Skeletal muscle satellite cell (primary cell): Measurements from ENCODE around the gene TBCCD1.
"Not testable (repeated sequence)": the region's sequence is repeated elsewhere in the genome, so short reads cannot be mapped to it uniquely, and the experiment has no call there.

Source experiments
- H3K27me3 ChIP-seq: 2 replicates; pipeline ENCODE4 v1.7.0; 2013; ENCODE audit warnings: low read length; ENCODE audit not compliant: control insufficient read depth, insufficient read depth
- H3K36me3 ChIP-seq: 2 replicates; pipeline ENCODE4 v1.7.0; 2013; ENCODE audit warnings: mild to moderate bottlenecking, control low read depth, low read length; ENCODE audit not compliant: insufficient read depth
- H3K4me1 ChIP-seq: 2 replicates; pipeline ENCODE4 v1.7.0; 2013; ENCODE audit warnings: low read length; ENCODE audit not compliant: control insufficient read depth, insufficient read depth
- H3K4me2 ChIP-seq: 2 replicates; pipeline ENCODE4 v1.7.0; 2013; ENCODE audit warnings: mild to moderate bottlenecking, low read length
- H3K4me3 ChIP-seq: 2 replicates; pipeline ENCODE4 v1.7.0; 2013; ENCODE audit warnings: low read length
- H3K9ac ChIP-seq: 2 replicates; pipeline ENCODE4 v1.7.0; 2013; ENCODE audit warnings: mild to moderate bottlenecking, low read depth, low read length, moderate library complexity
- H3K9me3 ChIP-seq: replicated peaks from 2 replicates; pipeline ENCODE4 v1.7.0; 2013; ENCODE audit warnings: mild to moderate bottlenecking, control low read depth, low read length

TBCCD1 gene

GRCh38 chr3:186512570-186513302 is 54.4 kb downstream of the TBCCD1 start:
- no peak overlapping the region for H3K9ac ChIP-seq
- no peak overlapping the region for H3K4me2 ChIP-seq
- peaks cover 55% of the 10 kb centered on the region for H3K27me3 ChIP-seq
- no peak overlapping the region for H3K4me3 ChIP-seq
- no peaks in the 10 kb centered on the region for H3K4me1 ChIP-seq
- no peaks in the 10 kb centered on the region for H3K36me3 ChIP-seq
- peaks cover 5% of the 10 kb centered on the region for H3K9me3 ChIP-seq

GRCh38 chr3:186511702-186512101 is 55.4 kb downstream of the TBCCD1 start:
- Histone ChIP-seq H3K9ac (no peak overlapping the region), H3K9me3 (peaks cover 2% of the 10 kb centered on the region), H3K4me3 (no peak overlapping the region), H3K36me3 (no peaks in the 10 kb centered on the region), H3K27me3 (peaks cover 55% of the 10 kb centered on the region), H3K4me2 (no peak overlapping the region), H3K4me1 (no peaks in the 10 kb centered on the region)

- H3K9ac ChIP-seq, result no peak overlapping the region
- H3K4me2 ChIP-seq, result no peak overlapping the region
- H3K36me3 ChIP-seq, result no peaks in the 10 kb centered on the region
- H3K9me3 ChIP-seq, result no peaks in the 10 kb centered on the region
- H3K27me3 ChIP-seq, result peaks cover 58% of the 10 kb centered on the region
- no peaks in the 10 kb centered on the region for H3K4me1 ChIP-seq
- H3K4me3 ChIP-seq, result no peak overlapping the region
Measured at GRCh38 chr3:186511245-186511644, 55.9 kb downstream of the TBCCD1 start.

- Histone ChIP-seq H3K4me1 (no peaks in the 10 kb centered on the region), H3K36me3 (no peaks in the 10 kb centered on the region), H3K9ac (no peak overlapping the region), H3K4me2 (no peak overlapping the region), H3K27me3 (peaks cover 61% of the 10 kb centered on the region), H3K9me3 (no peaks in the 10 kb centered on the region), H3K4me3 (no peak overlapping the region)
Measured at GRCh38 chr3:186510374-186511079, 56.6 kb downstream of the TBCCD1 start.

GRCh38 chr3:186509423-186509822 is 57.7 kb downstream of the TBCCD1 start:
- H3K9ac ChIP-seq, result no peak overlapping the region
- H3K9me3 ChIP-seq, result no peaks in the 10 kb centered on the region
- H3K4me2 ChIP-seq, result no peak overlapping the region
- H3K4me3 ChIP-seq, result no peak overlapping the region
- H3K27me3 ChIP-seq, result peaks cover 50% of the 10 kb centered on the region
- H3K4me1 ChIP-seq, result no peaks in the 10 kb centered on the region
- H3K36me3 ChIP-seq, result no peaks in the 10 kb centered on the region

GRCh38 chr3:186506857-186507256 is 60.3 kb downstream of the TBCCD1 start:
- Histone ChIP-seq H3K4me1 (no peaks in the 10 kb centered on the region), H3K27me3 (peaks cover 52% of the 10 kb centered on the region), H3K4me2 (no peak overlapping the region), H3K9me3 (no peaks in the 10 kb centered on the region), H3K9ac (no peak overlapping the region), H3K36me3 (no peaks in the 10 kb centered on the region), H3K4me3 (no peak overlapping the region)

GRCh38 chr3:186506191-186506739 is 60.9 kb downstream of the TBCCD1 start:
- H3K4me3 ChIP-seq, result no peak overlapping the region
- no peaks in the 10 kb centered on the region for H3K4me1 ChIP-seq
- H3K27me3 ChIP-seq, result peaks cover 48% of the 10 kb centered on the region
- no peaks in the 10 kb centered on the region for H3K9me3 ChIP-seq
- no peak overlapping the region for H3K4me2 ChIP-seq
- no peak overlapping the region for H3K9ac ChIP-seq
- no peaks in the 10 kb centered on the region for H3K36me3 ChIP-seq

- Histone ChIP-seq H3K9ac (no peak overlapping the region), H3K9me3 (no peaks in the 10 kb centered on the region), H3K4me1 (no peaks in the 10 kb centered on the region), H3K4me2 (no peak overlapping the region), H3K27me3 (peaks cover 32% of the 10 kb centered on the region), H3K4me3 (no peak overlapping the region), H3K36me3 (no peaks in the 10 kb centered on the region)
Measured at GRCh38 chr3:186502966-186503712, 64.0 kb downstream of the TBCCD1 start.

- Histone ChIP-seq H3K36me3 (no peaks in the 10 kb centered on the region), H3K4me3 (no peak overlapping the region), H3K4me2 (no peak overlapping the region), H3K9me3 (no peaks in the 10 kb centered on the region), H3K9ac (no peak overlapping the region), H3K4me1 (no peaks in the 10 kb centered on the region), H3K27me3 (peaks cover 32% of the 10 kb centered on the region)
Measured at GRCh38 chr3:186502138-186502948, 64.8 kb downstream of the TBCCD1 start.

- not testable (repeated sequence) for H3K9me3 ChIP-seq, H3K36me3 ChIP-seq, H3K9ac ChIP-seq, H3K4me1 ChIP-seq, H3K4me3 ChIP-seq, H3K4me2 ChIP-seq
- H3K27me3 ChIP-seq, result peaks cover 39% of the 10 kb centered on the region
Measured at GRCh38 chr3:186499949-186500348, 67.2 kb downstream of the TBCCD1 start.

GRCh38 chr3:186498022-186498421 is 69.1 kb downstream of the TBCCD1 start:
- not testable (repeated sequence) for H3K9ac ChIP-seq, H3K36me3 ChIP-seq, H3K9me3 ChIP-seq, H3K4me3 ChIP-seq, H3K4me2 ChIP-seq, H3K4me1 ChIP-seq
- H3K27me3 ChIP-seq, result peaks cover 42% of the 10 kb centered on the region
